Transverse colon (tissue), 4 donors: Measurements from ENCODE around the gene PARP4. TPM values are rescaled to one million over a fixed set of nuclear protein-coding genes. Genes with fewer than 3 reads are reported as not detected.
"Not testable (repeated sequence)": the region's sequence is repeated elsewhere in the genome, so short reads cannot be mapped to it uniquely, and the experiment has no call there.

ENCODE experiments used
- DNase-seq: peaks from one replicate; pipeline ENCODE4 v3.0.0-alpha.2; 2019
- H3K27ac ChIP-seq, 4 donors: fragments of 200-600 bp; sonication (generic); 2 replicates each; pipeline ENCODE4 v1.5.1; 2016 to 2018; ENCODE audit warnings: inconsistent platforms in 4 of 4
- H3K27me3 ChIP-seq: fragments of 200-600 bp; sonication (generic); 2 replicates; pipeline ENCODE4 v1.5.1; 2017; ENCODE audit warnings: inconsistent platforms
- H3K36me3 ChIP-seq, 4 donors: fragments of 200-600 bp; sonication (generic); 2 replicates each; pipeline ENCODE4 v1.5.1; 2017 to 2019; ENCODE audit warnings: inconsistent platforms in 4 of 4
- H3K4me1 ChIP-seq, 4 donors: fragments of 200-600 bp; sonication (generic); 2 replicates each; pipeline ENCODE4 v1.5.1; 2017 to 2020; ENCODE audit warnings: inconsistent platforms in 4 of 4
- H3K4me3 ChIP-seq, 4 donors: fragments of 200-600 bp; sonication (generic); 1 replicate in 1 of 4; 2 replicates in 3 of 4; pipeline versions ENCODE4 v1.5.1 to v1.6.1; 2017 to 2019; ENCODE audit warnings: inconsistent platforms in 4 of 4
- H3K9me3 ChIP-seq, 2 donors: fragments of 200-600 bp; sonication (generic); 2 replicates each; pipeline ENCODE4 v1.5.1; 2017 to 2019; ENCODE audit warnings: inconsistent platforms in 2 of 2
- EP300 ChIP-seq: sonication (generic); formaldehyde crosslinking; IDR thresholded peaks from one replicate; pipeline ENCODE4 v1.6.1; 2017; ENCODE audit warnings: antibody characterized with exemption, low read depth
- POLR2A ChIP-seq: fragments of 450-650 bp; IDR thresholded peaks from one replicate; pipeline ENCODE4 v1.6.1; 2016; ENCODE audit warnings: antibody characterized with exemption, mild to moderate bottlenecking, moderate library complexity
- POLR2AphosphoS5 ChIP-seq, 3 donors: sonication (generic); formaldehyde crosslinking; IDR thresholded peaks; one replicate each; pipeline ENCODE4 v1.6.1; 2016; ENCODE audit warnings: antibody characterized with exemption in 3 of 3
- WGBS, 2 donors: methylation state at CpG; one replicate each; pipeline ENCODE4 v1.1.5; 2018; ENCODE audit warnings: low coverage in 1 of 2; 5-methylcytosine and 5-hydroxymethylcytosine counted together
- in situ Hi-C, 4 donors: fragments of 200-750 bp; cut with MboI; loops; one replicate each; pipeline versions ENCODE4 v1.15.0 to v1.15.1; 2017; ENCODE audit warnings: low sequenced_read_pairs in 3 of 4, low pct_ligation_motif_present in 1 of 4, low pct_unique_long_range_greater_than_20kb in 1 of 4
- intact Hi-C: fragments of 100-400 bp; cut with DNase I; formaldehyde crosslinking; loops from one replicate; pipeline ENCODE4 v1.15.1; 2023; ENCODE audit warnings: low total_unique reads
- total RNA-seq, 4 donors: library from RNA; depleted of rRNA; stranded (reverse); fragments of >200 nt; gene quantifications; one replicate each; pipeline ENCODE4 v1.1.0, GENCODE V29; 2016
- TF ChIP-seq, protein P1 (sequence below), 5 experiments: fragments of 200-600 bp in 3 of 5; fragments of 450-650 bp in 2 of 5; sonication (generic) in 3 of 5; IDR thresholded peaks; 1 replicate in 2 of 5; 2 replicates in 3 of 5; pipeline ENCODE4 v1.5.1; 2016 to 2017; ENCODE audit warnings: antibody characterized with exemption in 5 of 5, inconsistent platforms in 3 of 5, mild to moderate bottlenecking in 2 of 5, moderate library complexity in 1 of 5

Gene PARP4
- total RNA-seq, 4 donors from 2014 or later: 120 to 176 (median 147) TPM

- Histone ChIP-seq H3K9me3 (no peaks in the 10 kb centered on the region), H3K36me3 (peaks cover 0 to 56% (median 15%) of the 10 kb centered on the region in 4 donors), H3K4me3 (no peak overlapping the region)
These were observed 69.2 kb downstream of the PARP4 start for GRCh38 chr13:24443366-24443765.

GRCh38 chr13:24426045-24426444 lies 86.5 kb downstream of the PARP4 start:
- DNase-seq, intact Hi-C loops, H3K27ac ChIP-seq, H3K9me3 ChIP-seq, H3K4me3 ChIP-seq, H3K27me3 ChIP-seq, in situ Hi-C loops, H3K4me1 ChIP-seq: not testable (repeated sequence)
- 87 to 96% methylated on average over 3 of the region's 3 CpGs for WGBS, 2 donors
- H3K36me3 ChIP-seq: peaks cover 0 to 77% (median 19%) of the 10 kb centered on the region in 4 donors

More at GRCh38 chr13:24443366-24443765, 69.2 kb downstream of the PARP4 start:
- in situ Hi-C loops (no loop called here), intact Hi-C loops (no loop called here)
- no peak for DNase-seq
- 76 to 88% methylated on average over 3 to 4 of the region's 4 CpGs for WGBS, 2 donors
- Histone ChIP-seq H3K27ac (no peak overlapping the region), H3K4me1 (no peaks in the 10 kb centered on the region), H3K27me3 (no peaks in the 10 kb centered on the region)
- TF ChIP-seq EP300 (no peak), POLR2A (no peak), POLR2AphosphoS5 (IDR thresholded peaks at IDR 0.05) (no peak)
- TF ChIP-seq, protein P1, sequence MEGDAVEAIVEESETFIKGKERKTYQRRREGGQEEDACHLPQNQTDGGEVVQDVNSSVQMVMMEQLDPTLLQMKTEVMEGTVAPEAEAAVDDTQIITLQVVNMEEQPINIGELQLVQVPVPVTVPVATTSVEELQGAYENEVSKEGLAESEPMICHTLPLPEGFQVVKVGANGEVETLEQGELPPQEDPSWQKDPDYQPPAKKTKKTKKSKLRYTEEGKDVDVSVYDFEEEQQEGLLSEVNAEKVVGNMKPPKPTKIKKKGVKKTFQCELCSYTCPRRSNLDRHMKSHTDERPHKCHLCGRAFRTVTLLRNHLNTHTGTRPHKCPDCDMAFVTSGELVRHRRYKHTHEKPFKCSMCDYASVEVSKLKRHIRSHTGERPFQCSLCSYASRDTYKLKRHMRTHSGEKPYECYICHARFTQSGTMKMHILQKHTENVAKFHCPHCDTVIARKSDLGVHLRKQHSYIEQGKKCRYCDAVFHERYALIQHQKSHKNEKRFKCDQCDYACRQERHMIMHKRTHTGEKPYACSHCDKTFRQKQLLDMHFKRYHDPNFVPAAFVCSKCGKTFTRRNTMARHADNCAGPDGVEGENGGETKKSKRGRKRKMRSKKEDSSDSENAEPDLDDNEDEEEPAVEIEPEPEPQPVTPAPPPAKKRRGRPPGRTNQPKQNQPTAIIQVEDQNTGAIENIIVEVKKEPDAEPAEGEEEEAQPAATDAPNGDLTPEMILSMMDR (IDR thresholded peaks at IDR 0.05): no peak

GRCh38 chr13:24419668-24420067 lies 92.9 kb downstream of the PARP4 start:
- H3K9me3 ChIP-seq, H3K27ac ChIP-seq, H3K4me1 ChIP-seq, H3K4me3 ChIP-seq, intact Hi-C loops, H3K27me3 ChIP-seq, in situ Hi-C loops, DNase-seq: not testable (repeated sequence)
- 59 to 67% methylated on average over 4 to 6 of the region's 6 CpGs for WGBS, 2 donors
- H3K36me3 ChIP-seq: peaks cover 0 to 45% (median 17%) of the 10 kb centered on the region in 4 donors

GRCh38 chr13:24407844-24408243 lies 104.7 kb downstream of the PARP4 start:
- no peak overlapping the region for H3K4me3 ChIP-seq
- H3K27me3 ChIP-seq: no peaks in the 10 kb centered on the region
- DNase-seq: no peak
- WGBS, 2 donors: 40 to 64% methylated on average over 2 to 3 of the region's 3 CpGs
- no peaks in the 10 kb centered on the region for H3K9me3 ChIP-seq
- in situ Hi-C loops (no loop called here), intact Hi-C loops (no loop called here)
- no peak overlapping the region for H3K27ac ChIP-seq
- no peaks in the 10 kb centered on the region for H3K36me3 ChIP-seq
- TF ChIP-seq POLR2AphosphoS5 (IDR thresholded peaks at IDR 0.05) (no peak), EP300 (no peak), POLR2A (no peak)
- TF ChIP-seq, protein P1 (IDR thresholded peaks at IDR 0.05): no peak
- H3K4me1 ChIP-seq: no peaks in the 10 kb centered on the region

- intact Hi-C loops (no loop called here), in situ Hi-C loops (no loop called here)
- no peak overlapping the region for H3K4me3 ChIP-seq
- no peak overlapping the region for H3K27ac ChIP-seq
- H3K9me3 ChIP-seq: no peaks in the 10 kb centered on the region
- no peak for DNase-seq
- no peaks in the 10 kb centered on the region for H3K36me3 ChIP-seq
- TF ChIP-seq, protein P1 (IDR thresholded peaks at IDR 0.05): no peak
- TF ChIP-seq EP300 (no peak), POLR2A (no peak), POLR2AphosphoS5 (IDR thresholded peaks at IDR 0.05) (no peak)
- H3K4me1 ChIP-seq: no peaks in the 10 kb centered on the region
- no peaks in the 10 kb centered on the region for H3K27me3 ChIP-seq
- WGBS, 2 donors: 92 to 95% methylated on average over 4 of the region's 4 CpGs
These were observed 106.1 kb downstream of the PARP4 start for GRCh38 chr13:24406524-24406923.
